DND-41 (cell line): ENCODE results near the gene GALNT18.

Experiments used
- CTCF ChIP-seq: IDR thresholded peaks from 2 replicates; pipeline ENCODE4 v1.5.1; 2012; ENCODE audit warnings: borderline replicate concordance, low read length, moderate library complexity, mild to moderate bottlenecking; ENCODE audit not compliant: poor library complexity, severe bottlenecking; ENCODE audit errors: extremely low read depth
- EZH2 ChIP-seq: IDR thresholded peaks from 3 replicates; pipeline ENCODE4 v1.6.1; 2012; ENCODE audit warnings: borderline replicate concordance, low read depth, mild to moderate bottlenecking, moderate library complexity, low read length, inconsistent platforms; ENCODE audit not compliant: severe bottlenecking

GRCh38 chr11:11445441-11446185 is 176.2 kb downstream of the GALNT18 start:
- TF ChIP-seq CTCF (no peak), EZH2 (no peak)
